NCI-H2196 treated with DMSO at 0.1 percent for 48 hours (cell line): ENCODE data around the gene PPP1R1C.
"Not testable (repeated sequence)": the region's sequence is repeated elsewhere in the genome, so short reads cannot be mapped to it uniquely, and the experiment has no call there.

Source experiments
- DNase-seq: peaks from one replicate; lab custom pipeline; 2025; ENCODE audit not compliant: unreplicated experiment; lab: John Stamatoyannopoulos, UW

The PPP1R1C gene

GRCh38 chr2:182014284-182014683 is 28.6 kb downstream of the PPP1R1C start:
- DNase-seq, result no peak

GRCh38 chr2:182015334-182016109 is 29.9 kb downstream of the PPP1R1C start:
- DNase-seq, result no peak

- no peak for DNase-seq
Observed at GRCh38 chr2:182018218-182018617, 32.6 kb downstream of the PPP1R1C start.

GRCh38 chr2:182019731-182020130 is 34.1 kb downstream of the PPP1R1C start:
- DNase-seq, result no peak

- no peak for DNase-seq
Observed at GRCh38 chr2:182020286-182021070, 34.8 kb downstream of the PPP1R1C start.

GRCh38 chr2:182023235-182023634 is 37.6 kb downstream of the PPP1R1C start:
- no peak for DNase-seq

- not testable (repeated sequence) for DNase-seq
Observed at GRCh38 chr2:182030875-182031274, 45.2 kb downstream of the PPP1R1C start.

GRCh38 chr2:182031956-182032355 is 46.3 kb downstream of the PPP1R1C start:
- no peak for DNase-seq

- DNase-seq, result no peak
Observed at GRCh38 chr2:182033449-182033848, 47.8 kb downstream of the PPP1R1C start.

- no peak for DNase-seq
Observed at GRCh38 chr2:182038576-182038975, 52.9 kb downstream of the PPP1R1C start.

- DNase-seq, result no peak
Observed at GRCh38 chr2:182043021-182043420, 57.4 kb downstream of the PPP1R1C start.

GRCh38 chr2:182043861-182044260 is 58.2 kb downstream of the PPP1R1C start:
- no peak for DNase-seq

- DNase-seq, result no peak
Observed at GRCh38 chr2:182047544-182047943, 61.9 kb downstream of the PPP1R1C start.

- no peak for DNase-seq
Observed at GRCh38 chr2:182048088-182048487, 62.4 kb downstream of the PPP1R1C start.

GRCh38 chr2:182048621-182049020 is 63.0 kb downstream of the PPP1R1C start:
- no peak for DNase-seq

- no peak for DNase-seq
Observed at GRCh38 chr2:182049372-182050148, 63.9 kb downstream of the PPP1R1C start.

GRCh38 chr2:182050333-182051135 is 64.9 kb downstream of the PPP1R1C start:
- DNase-seq, result no peak

- no peak for DNase-seq
Observed at GRCh38 chr2:182055993-182056392, 70.3 kb downstream of the PPP1R1C start.

GRCh38 chr2:182057002-182057401 is 71.3 kb downstream of the PPP1R1C start:
- no peak for DNase-seq

GRCh38 chr2:182058056-182058455 is 72.4 kb downstream of the PPP1R1C start:
- no peak for DNase-seq

- DNase-seq, result no peak
Observed at GRCh38 chr2:182061739-182062138, 76.1 kb downstream of the PPP1R1C start.
